ENCODE results near the gene CKM. TPM values are rescaled to one million over a fixed set of nuclear protein-coding genes. Genes with fewer than 3 reads are reported as not detected.

The CKM gene
- total RNA-seq, 4 donors from 2014 or later: not detected

GRCh38 chr19:45356760-45357444 is 34.2 kb upstream of the CKM start:
- peaks cover 0 to 12% (median 0%) of the 10 kb centered on the region in 3 donors for H3K36me3 ChIP-seq
- no peaks in the 10 kb centered on the region for H3K9me3 ChIP-seq
- no peak overlapping the region for H3K4me3 ChIP-seq
- no peak overlapping the region for H3K27ac ChIP-seq
- no peak for DNase-seq
- no peaks in the 10 kb centered on the region for H3K27me3 ChIP-seq
- no peak for TF ChIP-seq CTCF (IDR thresholded peaks at IDR 0.05)
- H3K4me1 ChIP-seq: no peaks in the 10 kb centered on the region

GRCh38 chr19:45355910-45356309 is 33.2 kb upstream of the CKM start:
- TF ChIP-seq CTCF (IDR thresholded peaks at IDR 0.05): no peak
- TF ChIP-seq POLR2A (IDR thresholded peaks at IDR 0.05): no peak
- Histone ChIP-seq H3K4me1 (no peaks in the 10 kb centered on the region), H3K4me3 (no peak overlapping the region), H3K9me3 (no peaks in the 10 kb centered on the region), H3K27ac (no peak overlapping the region), H3K27me3 (no peaks in the 10 kb centered on the region), H3K36me3 (peaks cover 0 to 13% (median 0%) of the 10 kb centered on the region in 3 donors)
- DNase-seq: no peak

GRCh38 chr19:45355402-45355801 is 32.7 kb upstream of the CKM start:
- peaks cover 0 to 13% (median 0%) of the 10 kb centered on the region in 3 donors for H3K36me3 ChIP-seq

GRCh38 chr19:45354241-45354842 is 31.7 kb upstream of the CKM start:
- Histone ChIP-seq H3K27ac (no peak overlapping the region), H3K9me3 (no peaks in the 10 kb centered on the region), H3K36me3 (peaks cover 0 to 13% (median 0%) of the 10 kb centered on the region in 3 donors), H3K4me1 (no peaks in the 10 kb centered on the region), H3K27me3 (no peaks in the 10 kb centered on the region), H3K4me3 (no peak overlapping the region)
- TF ChIP-seq POLR2A (IDR thresholded peaks at IDR 0.05) (no peak), CTCF (IDR thresholded peaks at IDR 0.05) (no peak)
- no peak for DNase-seq

More at GRCh38 chr19:45355402-45355801, 32.7 kb upstream of the CKM start:
- no peak for DNase-seq
- Histone ChIP-seq H3K4me1 (no peaks in the 10 kb centered on the region), H3K9me3 (no peaks in the 10 kb centered on the region), H3K27me3 (no peaks in the 10 kb centered on the region), H3K4me3 (no peak overlapping the region), H3K27ac (no peak overlapping the region)
- TF ChIP-seq POLR2A (IDR thresholded peaks at IDR 0.05): no peak

- DNase-seq: no peak
- Histone ChIP-seq H3K27me3 (no peaks in the 10 kb centered on the region), H3K9me3 (no peaks in the 10 kb centered on the region), H3K27ac (no peak overlapping the region), H3K4me1 (no peaks in the 10 kb centered on the region), H3K36me3 (peaks cover 0 to 13% (median 0%) of the 10 kb centered on the region in 3 donors), H3K4me3 (no peak overlapping the region)
- TF ChIP-seq POLR2A (IDR thresholded peaks at IDR 0.05): no peak
- TF ChIP-seq CTCF (IDR thresholded peaks at IDR 0.05): no peak
These were observed 30.5 kb upstream of the CKM start for GRCh38 chr19:45352914-45353796.

GRCh38 chr19:45352471-45352870 is 29.8 kb upstream of the CKM start:
- H3K27me3 ChIP-seq: no peaks in the 10 kb centered on the region
- peaks cover 0 to 13% (median 0%) of the 10 kb centered on the region in 3 donors for H3K36me3 ChIP-seq
- H3K27ac ChIP-seq: no peak overlapping the region
- no peaks in the 10 kb centered on the region for H3K4me1 ChIP-seq
- no peak overlapping the region for H3K4me3 ChIP-seq
- no peak for TF ChIP-seq POLR2A (IDR thresholded peaks at IDR 0.05)
- no peak for TF ChIP-seq CTCF (IDR thresholded peaks at IDR 0.05)
- no peaks in the 10 kb centered on the region for H3K9me3 ChIP-seq
- DNase-seq: no peak
